IMR-90 (cell line): ENCODE results near the gene SPTB.

ENCODE experiments used
- BHLHE40 ChIP-seq: fragments of 150-350 bp; IDR thresholded peaks from 2 replicates; pipeline ENCODE4 v1.6.1; 2016; ENCODE audit warnings: mild to moderate bottlenecking, low read depth, low read length
- CEBPB ChIP-seq: IDR thresholded peaks from 2 replicates; pipeline ENCODE4 v1.6.1; 2012; ENCODE audit warnings: low read depth, low read length, improper control_type of control experiment
- CTCF ChIP-seq: conservative IDR thresholded peaks from 2 replicates; pipeline ENCODE4 v1.5.1; 2012; ENCODE audit warnings: mild to moderate bottlenecking, low read depth, low read length, improper control_type of control experiment
- ELK1 ChIP-seq: fragments of 150-350 bp; IDR thresholded peaks from 2 replicates; pipeline ENCODE4 v1.6.1; 2016; ENCODE audit warnings: low read depth, mild to moderate bottlenecking, low read length, moderate library complexity, borderline replicate concordance
- MAFK ChIP-seq: IDR thresholded peaks from 2 replicates; pipeline ENCODE4 v1.6.1; 2012; ENCODE audit warnings: low read depth, low read length, improper control_type of control experiment
- MAZ ChIP-seq: IDR thresholded peaks from 2 replicates; pipeline ENCODE4 v1.6.1; 2012; ENCODE audit warnings: low read depth, mild to moderate bottlenecking, low read length, improper control_type of control experiment, moderate library complexity, borderline replicate concordance
- MXI1 ChIP-seq: IDR thresholded peaks from 2 replicates; pipeline ENCODE4 v1.6.1; 2012; ENCODE audit warnings: low read depth, mild to moderate bottlenecking, low read length, moderate library complexity, borderline replicate concordance
- POLR2A ChIP-seq: IDR thresholded peaks from 2 replicates; pipeline ENCODE4 v1.6.1; 2012; ENCODE audit warnings: mild to moderate bottlenecking, low read depth, low read length
- RAD21 ChIP-seq: IDR thresholded peaks from 2 replicates; pipeline ENCODE4 v1.6.1; 2012; ENCODE audit warnings: low read length, improper control_type of control experiment
- RCOR1 ChIP-seq: IDR thresholded peaks from 2 replicates; pipeline ENCODE4 v1.6.1; 2012; ENCODE audit warnings: mild to moderate bottlenecking, low read length, improper control_type of control experiment; ENCODE audit not compliant: insufficient replicate concordance
- SMC3 ChIP-seq: fragments of 150-350 bp; IDR thresholded peaks from 2 replicates; pipeline ENCODE4 v1.6.1; 2016; ENCODE audit warnings: low read depth, mild to moderate bottlenecking, antibody characterized with exemption, low read length, moderate library complexity

GRCh38 chr14:64927031-64927430 is 47.3 kb upstream of the SPTB start:
- TF ChIP-seq CTCF, result no peak
- TF ChIP-seq BHLHE40, result no peak
- TF ChIP-seq POLR2A, result no peak
- no peak for TF ChIP-seq RCOR1
- TF ChIP-seq MXI1, result no peak
- TF ChIP-seq MAFK, result no peak
- no peak for TF ChIP-seq ELK1
- no peak for TF ChIP-seq CEBPB
- no peak for TF ChIP-seq SMC3
- no peak for TF ChIP-seq RAD21
- no peak for TF ChIP-seq MAZ
